Amygdala (tissue), 56 donors: ENCODE data around the gene SESN2.

Source experiments
- DNase-seq, 56 donors: peaks; one replicate each; lab custom pipeline; 2025; lab: John Stamatoyannopoulos, UW

The SESN2 gene

GRCh38 chr1:28281608-28282425, 22.5 kb downstream of the SESN2 start:
- no peak for DNase-seq

- no peak for DNase-seq
Observed at GRCh38 chr1:28282426-28283407, 23.4 kb downstream of the SESN2 start.

- no peak for DNase-seq
Observed at GRCh38 chr1:28286111-28286510, 26.8 kb downstream of the SESN2 start.

- no peak for DNase-seq
Observed at GRCh38 chr1:28288487-28288886, 29.2 kb downstream of the SESN2 start.

- no peak for DNase-seq
Observed at GRCh38 chr1:28290851-28291250, 31.5 kb downstream of the SESN2 start.

GRCh38 chr1:28291711-28292110, 32.4 kb downstream of the SESN2 start:
- DNase-seq = no peak

- DNase-seq = no peak
Observed at GRCh38 chr1:28295936-28296335, 36.6 kb downstream of the SESN2 start.

- DNase-seq = no peak
Observed at GRCh38 chr1:28296401-28297261, 37.3 kb downstream of the SESN2 start.

- DNase-seq = no peak
Observed at GRCh38 chr1:28297826-28298225, 38.5 kb downstream of the SESN2 start.

- DNase-seq = no peak
Observed at GRCh38 chr1:28298438-28298837, 39.1 kb downstream of the SESN2 start.

- DNase-seq = no peak
Observed at GRCh38 chr1:28301368-28302174, 42.3 kb downstream of the SESN2 start.

GRCh38 chr1:28302247-28302646, 42.9 kb downstream of the SESN2 start:
- no peak for DNase-seq

- no peak for DNase-seq
Observed at GRCh38 chr1:28306301-28306949, 47.1 kb downstream of the SESN2 start.

GRCh38 chr1:28308750-28309149, 49.4 kb downstream of the SESN2 start:
- no peak for DNase-seq

GRCh38 chr1:28309702-28310101, 50.4 kb downstream of the SESN2 start:
- no peak for DNase-seq

GRCh38 chr1:28313702-28314546, 54.6 kb downstream of the SESN2 start:
- DNase-seq = no peak

GRCh38 chr1:28314547-28314941, 55.2 kb downstream of the SESN2 start:
- DNase-seq = no peak

GRCh38 chr1:28317014-28317413, 57.7 kb downstream of the SESN2 start:
- no peak for DNase-seq
